Measurements from ENCODE around the gene MOB3B. TPM values are rescaled to one million over a fixed set of nuclear protein-coding genes. Genes with fewer than 3 reads are reported as not detected.

Gene MOB3B
- total RNA-seq, 2 donors from 2014 or later: 0.85 to 2.9 TPM

- Histone ChIP-seq H3K27ac (peak overlapping the region; percentile 54 to 80), H3K4me1 (peaks cover 0 to 20% of the 10 kb centered on the region in 2 donors), H3K27me3 (no peaks in the 10 kb centered on the region), H3K9me3 (no peaks in the 10 kb centered on the region), H3K36me3 (no peaks in the 10 kb centered on the region), H3K4me3 (no peak overlapping the region)
- no peak for DNase-seq (ENCODE audit: low spot score)
- no peak for TF ChIP-seq CTCF (IDR thresholded peaks at IDR 0.05)
These were observed 10.9 kb upstream of the MOB3B start for GRCh38 chr9:27540502-27540901.

- TF ChIP-seq CTCF (IDR thresholded peaks at IDR 0.05): no peak
- peaks cover 0 to 20% of the 10 kb centered on the region in 2 donors for H3K4me1 ChIP-seq
- DNase-seq (ENCODE audit: low spot score): peak; percentile 68
These were observed 10.1 kb upstream of the MOB3B start for GRCh38 chr9:27539479-27540441.

GRCh38 chr9:27538647-27539046, 9.0 kb upstream of the MOB3B start:
- Histone ChIP-seq H3K27ac (no peak overlapping the region), H3K27me3 (no peaks in the 10 kb centered on the region), H3K9me3 (no peaks in the 10 kb centered on the region), H3K36me3 (no peaks in the 10 kb centered on the region), H3K4me3 (no peak overlapping the region), H3K4me1 (peaks cover 0 to 20% of the 10 kb centered on the region in 2 donors)
- DNase-seq (ENCODE audit: low spot score): no peak
- no peak for TF ChIP-seq CTCF (IDR thresholded peaks at IDR 0.05)

More at GRCh38 chr9:27539479-27540441, 10.1 kb upstream of the MOB3B start:
- H3K36me3 ChIP-seq: no peaks in the 10 kb centered on the region
- H3K27ac ChIP-seq: peak overlapping the region; percentile 57 to 80
- H3K4me3 ChIP-seq: no peak overlapping the region
- no peaks in the 10 kb centered on the region for H3K27me3 ChIP-seq
- no peaks in the 10 kb centered on the region for H3K9me3 ChIP-seq

- no peak for DNase-seq (ENCODE audit: low spot score)
- Histone ChIP-seq H3K4me1 (peaks cover 0 to 20% of the 10 kb centered on the region in 2 donors), H3K36me3 (no peaks in the 10 kb centered on the region), H3K9me3 (no peaks in the 10 kb centered on the region), H3K27me3 (no peaks in the 10 kb centered on the region), H3K27ac (no peak overlapping the region), H3K4me3 (no peak overlapping the region)
- no peak for TF ChIP-seq CTCF (IDR thresholded peaks at IDR 0.05)
These were observed 8.1 kb upstream of the MOB3B start for GRCh38 chr9:27537756-27538155.

GRCh38 chr9:27537027-27537435, 7.4 kb upstream of the MOB3B start:
- H3K27me3 ChIP-seq: no peaks in the 10 kb centered on the region
- no peaks in the 10 kb centered on the region for H3K9me3 ChIP-seq
- no peak overlapping the region for H3K27ac ChIP-seq
- no peak for DNase-seq (ENCODE audit: low spot score)
- H3K4me1 ChIP-seq: peaks cover 0 to 20% of the 10 kb centered on the region in 2 donors
- H3K4me3 ChIP-seq: no peak overlapping the region
- no peaks in the 10 kb centered on the region for H3K36me3 ChIP-seq
- TF ChIP-seq CTCF (IDR thresholded peaks at IDR 0.05): no peak

Data from right atrium auricular region (tissue), 2 donors.